Measurements from ENCODE around the gene LRG1.

GRCh38 chr19:4585556-4585955, 45.7 kb upstream of the LRG1 start:
- TF ChIP-seq CTCF (IDR thresholded peaks at IDR 0.05; ENCODE audit: low read depth, low read length) (no peak), EZH2phosphoT487 (IDR thresholded peaks at IDR 0.05; ENCODE audit: low read depth) (no peak)

All from OCI-LY3 (cell line).